Neuronal stem cell (in vitro differentiated cells): ENCODE measurements around the gene ABRAXAS1.
"Not testable (repeated sequence)": the region's sequence is repeated elsewhere in the genome, so short reads cannot be mapped to it uniquely, and the experiment has no call there.

Experiments used
- DNase-seq: peaks from one replicate; pipeline ENCODE4 v3.0.0-alpha.2; 2013; ENCODE audit warnings: low spot score
- H2AFZ ChIP-seq: one replicate; pipeline ENCODE4 v1.6.1; 2013; ENCODE audit warnings: mild to moderate bottlenecking, low read length, inconsistent platforms
- H2AK5ac ChIP-seq: 2 replicates; pipeline ENCODE4 v1.6.1; 2013; ENCODE audit warnings: low read depth, mild to moderate bottlenecking, inconsistent platforms, low read length, moderate library complexity, mixed read lengths
- H2BK120ac ChIP-seq: 2 replicates; pipeline ENCODE4 v1.6.1; 2013; ENCODE audit warnings: low read depth, mild to moderate bottlenecking, inconsistent platforms, low read length, moderate library complexity, mixed read lengths
- H2BK12ac ChIP-seq: one replicate; pipeline ENCODE4 v1.6.1; 2013; ENCODE audit warnings: low read length, inconsistent platforms
- H2BK15ac ChIP-seq: 2 replicates; pipeline ENCODE4 v1.6.1; 2013; ENCODE audit warnings: mild to moderate bottlenecking, low read length, inconsistent platforms, mixed read lengths
- H2BK5ac ChIP-seq: one replicate; pipeline ENCODE4 v1.6.1; 2013; ENCODE audit warnings: inconsistent platforms, mild to moderate bottlenecking, low read length, moderate library complexity
- H3K14ac ChIP-seq: one replicate; pipeline ENCODE4 v1.6.1; 2013; ENCODE audit warnings: low read length, inconsistent platforms
- H3K18ac ChIP-seq: 2 replicates; pipeline ENCODE4 v1.6.1; 2013; ENCODE audit warnings: low read length, inconsistent platforms
- H3K23ac ChIP-seq: 2 replicates; pipeline ENCODE4 v1.6.1; 2013; ENCODE audit warnings: low read depth, mild to moderate bottlenecking, mixed read lengths, low read length, inconsistent platforms; ENCODE audit not compliant: poor library complexity
- H3K27ac ChIP-seq: replicated peaks from 3 replicates; pipeline ENCODE4 v1.5.1; 2013; ENCODE audit warnings: low read length, inconsistent platforms
- H3K27me3 ChIP-seq, 3 experiments: 2 replicates each; pipeline ENCODE4 v1.6.1; 2013; ENCODE audit warnings: low read length in 3 of 3, mild to moderate bottlenecking in 2 of 3, inconsistent platforms in 1 of 3, low read depth in 1 of 3, mixed read lengths in 1 of 3, moderate library complexity in 1 of 3; ENCODE audit not compliant: control insufficient read depth in 3 of 3, insufficient read depth in 3 of 3
- H3K36me3 ChIP-seq, 2 donors: replicated peaks in 1 of 2; 2 replicates each; pipeline ENCODE4 v1.6.1; 2013; ENCODE audit warnings: low read length in 2 of 2; ENCODE audit not compliant: control insufficient read depth in 2 of 2, insufficient read depth in 2 of 2
- H3K4ac ChIP-seq: 2 replicates; pipeline ENCODE4 v1.6.1; 2013; ENCODE audit warnings: inconsistent platforms, mild to moderate bottlenecking, low read length, moderate library complexity
- H3K4me1 ChIP-seq, 2 donors: 1 replicate in 1 of 2; 2 replicates in 1 of 2; pipeline ENCODE4 v1.6.1; 2013; ENCODE audit warnings: low read length in 2 of 2, low read depth in 1 of 2; ENCODE audit not compliant: control insufficient read depth in 2 of 2, insufficient read depth in 1 of 2
- H3K4me2 ChIP-seq: one replicate; pipeline ENCODE4 v1.6.1; 2013; ENCODE audit warnings: mild to moderate bottlenecking, low read length, inconsistent platforms; ENCODE audit not compliant: insufficient read depth, poor library complexity, severe bottlenecking
- H3K4me3 ChIP-seq, 2 donors: 2 replicates each; pipeline ENCODE4 v1.5.1; 2013; ENCODE audit warnings: low read length in 2 of 2, mild to moderate bottlenecking in 2 of 2, inconsistent platforms in 1 of 2, moderate library complexity in 1 of 2
- H3K79me1 ChIP-seq: one replicate; pipeline ENCODE4 v1.6.1; 2013; ENCODE audit warnings: low read depth, mild to moderate bottlenecking, inconsistent platforms, low read length, moderate library complexity
- H3K9ac ChIP-seq: one replicate; pipeline ENCODE4 v1.6.1; 2013; ENCODE audit warnings: mild to moderate bottlenecking, low read depth, low read length, inconsistent platforms; ENCODE audit not compliant: poor library complexity
- H3K9me3 ChIP-seq, 2 donors: replicated peaks in 1 of 2; 2 replicates each; pipeline versions ENCODE3 to v1.6.1; 2013; ENCODE audit warnings: low read length in 2 of 2, mild to moderate bottlenecking in 2 of 2, inconsistent platforms in 1 of 2, low read depth in 1 of 2, mixed read lengths in 1 of 2, moderate library complexity in 1 of 2; ENCODE audit not compliant: control insufficient read depth in 2 of 2, insufficient read depth in 1 of 2
- H4K8ac ChIP-seq: one replicate; pipeline ENCODE4 v1.6.1; 2013; ENCODE audit warnings: low read depth, mild to moderate bottlenecking, inconsistent platforms, low read length, moderate library complexity
- H4K91ac ChIP-seq: one replicate; pipeline ENCODE4 v1.6.1; 2013; ENCODE audit warnings: low read length, low read depth, mild to moderate bottlenecking, inconsistent platforms; ENCODE audit not compliant: poor library complexity
- WGBS, 2 donors: extraction: QIAGEN DNeasy Blood & Tissue Kit; methylation state at CpG; one replicate each; pipeline ENCODE4 v1.1.7; 2013; ENCODE audit warnings: missing lambda C conversion rate in 2 of 2, mixed read lengths in 1 of 2; ENCODE audit not compliant: insufficient read length in 2 of 2, insufficient replicate concordance in 1 of 2; ENCODE audit errors: extremely low coverage in 2 of 2; 5-methylcytosine and 5-hydroxymethylcytosine counted together

ABRAXAS1 gene

GRCh38 chr4:83510442-83510841 is 25.5 kb upstream of the ABRAXAS1 start:
- H3K4me2 ChIP-seq = no peak overlapping the region
- H3K27ac ChIP-seq = no peak overlapping the region
- no peak overlapping the region for H3K14ac ChIP-seq
- no peak overlapping the region for H4K8ac ChIP-seq
- H3K9ac ChIP-seq = no peak overlapping the region
- no CpG with 5 or more reads among the region's 4 CpGs for WGBS, 2 donors
- no peak overlapping the region for H4K91ac ChIP-seq
- no peaks in the 10 kb centered on the region for H3K9me3 ChIP-seq
- H3K79me1 ChIP-seq = no peaks in the 10 kb centered on the region
- H2BK15ac ChIP-seq = no peak overlapping the region
- no peak overlapping the region for H3K4ac ChIP-seq
- H2AK5ac ChIP-seq = no peak overlapping the region
- no peak overlapping the region for H3K23ac ChIP-seq
- no peaks in the 10 kb centered on the region for H3K27me3 ChIP-seq
- H3K4me1 ChIP-seq = no peaks in the 10 kb centered on the region
- H2BK120ac ChIP-seq = no peak overlapping the region
- no peak overlapping the region for H3K18ac ChIP-seq
- H2BK5ac ChIP-seq = no peak overlapping the region
- peak overlapping the region; percentile 67 for H2AFZ ChIP-seq
- H3K4me3 ChIP-seq = no peak overlapping the region
- no peak overlapping the region for H2BK12ac ChIP-seq
- DNase-seq = no peak
- H3K36me3 ChIP-seq = no peaks in the 10 kb centered on the region

- not testable (repeated sequence) for H3K23ac ChIP-seq, H4K91ac ChIP-seq, H2BK12ac ChIP-seq, H3K14ac ChIP-seq, H3K9me3 ChIP-seq, H2BK120ac ChIP-seq, H3K4me3 ChIP-seq, H3K27ac ChIP-seq, H3K79me1 ChIP-seq, H3K36me3 ChIP-seq, H2AK5ac ChIP-seq, DNase-seq, H3K4me1 ChIP-seq, H3K18ac ChIP-seq, H3K4me2 ChIP-seq, H4K8ac ChIP-seq, H2BK5ac ChIP-seq, H2BK15ac ChIP-seq, H3K27me3 ChIP-seq, H3K9ac ChIP-seq, H3K4ac ChIP-seq
- peak overlapping the region; percentile 67 for H2AFZ ChIP-seq
- no CpG with 5 or more reads among the region's 3 CpGs for WGBS, 2 donors
These were observed 24.3 kb upstream of the ABRAXAS1 start for GRCh38 chr4:83509156-83509585.

GRCh38 chr4:83504996-83505395 is 20.1 kb upstream of the ABRAXAS1 start:
- whole genome bisulfite sequencing, 2 donors = no CpG with 5 or more reads among the region's 10 CpGs

GRCh38 chr4:83504503-83504902 is 19.6 kb upstream of the ABRAXAS1 start:
- Histone ChIP-seq H2BK5ac (no peak overlapping the region), H3K79me1 (no peaks in the 10 kb centered on the region), H3K4me2 (no peak overlapping the region), H4K91ac (no peak overlapping the region), H3K27ac (no peak overlapping the region), H3K9ac (no peak overlapping the region), H2AK5ac (no peak overlapping the region), H3K27me3 (no peaks in the 10 kb centered on the region), H3K4me1 (no peaks in the 10 kb centered on the region), H2AFZ (peak overlapping the region; percentile 39), H3K9me3 (no peaks in the 10 kb centered on the region), H3K36me3 (no peaks in the 10 kb centered on the region), H2BK120ac (no peak overlapping the region), H3K18ac (no peak overlapping the region), H3K4me3 (no peak overlapping the region), H3K23ac (no peak overlapping the region), H2BK15ac (no peak overlapping the region), H4K8ac (no peak overlapping the region), H2BK12ac (no peak overlapping the region), H3K4ac (no peak overlapping the region), H3K14ac (no peak overlapping the region)
- no CpG with 5 or more reads among the region's 4 CpGs for WGBS, 2 donors
- no peak for DNase-seq

More at GRCh38 chr4:83504996-83505395, 20.1 kb upstream of the ABRAXAS1 start:
- Histone ChIP-seq H3K9ac (no peak overlapping the region), H2BK5ac (no peak overlapping the region), H3K14ac (no peak overlapping the region), H2AK5ac (no peak overlapping the region), H2BK15ac (no peak overlapping the region), H2BK12ac (no peak overlapping the region), H3K23ac (no peak overlapping the region), H3K36me3 (no peaks in the 10 kb centered on the region), H2AFZ (no peak overlapping the region), H4K8ac (no peak overlapping the region), H3K27ac (no peak overlapping the region), H3K79me1 (no peaks in the 10 kb centered on the region), H3K4me1 (no peaks in the 10 kb centered on the region), H3K9me3 (no peaks in the 10 kb centered on the region), H3K27me3 (no peaks in the 10 kb centered on the region), H4K91ac (no peak overlapping the region), H3K4ac (no peak overlapping the region), H3K4me3 (no peak overlapping the region), H2BK120ac (no peak overlapping the region), H3K4me2 (no peak overlapping the region), H3K18ac (peak overlapping the region; percentile 59)
- DNase-seq = no peak
